Measurements from ENCODE around the gene LGALS7B. TPM values are rescaled to one million over a fixed set of nuclear protein-coding genes. Genes with fewer than 3 reads are reported as not detected.
"Not testable (repeated sequence)": the region's sequence is repeated elsewhere in the genome, so short reads cannot be mapped to it uniquely, and the experiment has no call there.

Gene LGALS7B
- total RNA-seq, 4 donors from 2014 or later: 2.1 to 58.4 (median 9.8) TPM; not detected in 1

DNA sequence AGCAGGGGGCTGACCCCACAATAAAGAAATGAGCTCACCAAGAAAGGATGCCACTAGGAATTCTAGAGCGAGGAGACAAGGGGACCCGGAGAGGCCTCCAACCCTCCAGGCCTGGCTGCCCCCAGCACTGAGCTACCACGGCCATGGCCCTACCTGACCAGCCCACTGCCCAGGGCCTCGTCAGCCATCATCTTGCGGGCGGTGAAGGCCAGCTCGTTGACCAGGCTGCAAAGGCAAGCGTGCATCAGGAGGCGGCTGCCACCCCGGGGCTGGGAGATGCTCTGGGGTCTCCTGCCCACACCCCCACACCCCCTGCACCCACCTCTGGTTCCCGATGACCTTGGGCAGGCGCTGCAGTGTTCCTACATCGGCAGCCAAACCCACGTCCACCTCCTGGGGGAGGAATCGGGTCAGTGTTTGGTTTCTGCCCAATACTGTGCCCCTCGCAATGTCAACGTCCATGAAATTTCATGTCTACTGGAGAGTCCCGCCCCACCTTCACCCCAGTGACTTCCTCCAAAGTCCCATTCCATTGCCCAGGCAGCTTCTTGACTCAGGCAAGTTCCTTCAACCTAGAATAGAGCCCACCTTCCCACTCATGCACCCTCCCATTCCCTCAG, 27.2 kb downstream of the LGALS7B start:
- no peak for ATAC-seq
- H3K4me3 ChIP-seq: no peak overlapping the region
- H3K36me3 ChIP-seq: peaks cover 0 to 67% of the 10 kb centered on the region in 2 donors
- no peaks in the 10 kb centered on the region for H3K9me3 ChIP-seq
- no peak overlapping the region for H3K27ac ChIP-seq
- H3K27me3 ChIP-seq: no peaks in the 10 kb centered on the region
- 88 to 94% methylated on average over 3 to 8 of the region's 18 CpGs for WGBS, 2 donors (ENCODE audit: low coverage in 1 of 2)
- H3K4me1 ChIP-seq: peaks cover 0 to 5% (median 0%) of the 10 kb centered on the region in 3 donors
- no peak for TF ChIP-seq POLR2AphosphoS5 (IDR thresholded peaks at IDR 0.05)
- no peak for TF ChIP-seq EP300 (IDR thresholded peaks at IDR 0.05)
- TF ChIP-seq, protein P1, sequence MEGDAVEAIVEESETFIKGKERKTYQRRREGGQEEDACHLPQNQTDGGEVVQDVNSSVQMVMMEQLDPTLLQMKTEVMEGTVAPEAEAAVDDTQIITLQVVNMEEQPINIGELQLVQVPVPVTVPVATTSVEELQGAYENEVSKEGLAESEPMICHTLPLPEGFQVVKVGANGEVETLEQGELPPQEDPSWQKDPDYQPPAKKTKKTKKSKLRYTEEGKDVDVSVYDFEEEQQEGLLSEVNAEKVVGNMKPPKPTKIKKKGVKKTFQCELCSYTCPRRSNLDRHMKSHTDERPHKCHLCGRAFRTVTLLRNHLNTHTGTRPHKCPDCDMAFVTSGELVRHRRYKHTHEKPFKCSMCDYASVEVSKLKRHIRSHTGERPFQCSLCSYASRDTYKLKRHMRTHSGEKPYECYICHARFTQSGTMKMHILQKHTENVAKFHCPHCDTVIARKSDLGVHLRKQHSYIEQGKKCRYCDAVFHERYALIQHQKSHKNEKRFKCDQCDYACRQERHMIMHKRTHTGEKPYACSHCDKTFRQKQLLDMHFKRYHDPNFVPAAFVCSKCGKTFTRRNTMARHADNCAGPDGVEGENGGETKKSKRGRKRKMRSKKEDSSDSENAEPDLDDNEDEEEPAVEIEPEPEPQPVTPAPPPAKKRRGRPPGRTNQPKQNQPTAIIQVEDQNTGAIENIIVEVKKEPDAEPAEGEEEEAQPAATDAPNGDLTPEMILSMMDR (IDR thresholded peaks at IDR 0.05): no peak
- no peak for TF ChIP-seq POLR2A (IDR thresholded peaks at IDR 0.05)

DNA sequence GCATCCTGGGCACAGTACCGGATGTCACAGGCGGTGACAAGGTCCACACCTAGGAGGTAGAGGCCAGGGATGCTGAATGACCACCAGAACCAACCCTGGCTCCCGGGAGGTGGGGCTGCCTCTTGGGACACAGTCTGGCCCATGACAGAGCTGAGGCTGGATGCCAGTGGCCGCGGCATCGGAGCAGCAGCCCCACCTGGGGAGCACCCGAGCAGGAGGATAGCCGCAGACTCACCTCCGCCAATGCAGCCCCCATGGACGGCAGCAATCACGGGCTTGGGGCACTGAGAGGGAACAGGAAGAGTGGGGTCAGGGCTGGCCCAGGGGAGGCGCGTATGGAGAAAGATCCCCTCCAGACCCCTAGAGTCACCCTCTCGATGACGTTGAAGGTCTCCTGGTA, 28.1 kb downstream of the LGALS7B start:
- no peak for ATAC-seq
- Histone ChIP-seq H3K27me3 (no peaks in the 10 kb centered on the region), H3K9me3 (no peaks in the 10 kb centered on the region), H3K36me3 (peaks cover 0 to 75% of the 10 kb centered on the region in 2 donors), H3K27ac (no peak overlapping the region), H3K4me1 (peaks cover 0 to 5% (median 0%) of the 10 kb centered on the region in 3 donors), H3K4me3 (no peak overlapping the region)
- WGBS, 2 donors (ENCODE audit: low coverage in 1 of 2): no CpG with 5 or more reads among the region's 15 CpGs
- no peak for TF ChIP-seq POLR2AphosphoS5 (IDR thresholded peaks at IDR 0.05)
- TF ChIP-seq, protein P1 (IDR thresholded peaks at IDR 0.05): no peak
- no peak for TF ChIP-seq EP300 (IDR thresholded peaks at IDR 0.05)
- no peak for TF ChIP-seq POLR2A (IDR thresholded peaks at IDR 0.05)

DNA sequence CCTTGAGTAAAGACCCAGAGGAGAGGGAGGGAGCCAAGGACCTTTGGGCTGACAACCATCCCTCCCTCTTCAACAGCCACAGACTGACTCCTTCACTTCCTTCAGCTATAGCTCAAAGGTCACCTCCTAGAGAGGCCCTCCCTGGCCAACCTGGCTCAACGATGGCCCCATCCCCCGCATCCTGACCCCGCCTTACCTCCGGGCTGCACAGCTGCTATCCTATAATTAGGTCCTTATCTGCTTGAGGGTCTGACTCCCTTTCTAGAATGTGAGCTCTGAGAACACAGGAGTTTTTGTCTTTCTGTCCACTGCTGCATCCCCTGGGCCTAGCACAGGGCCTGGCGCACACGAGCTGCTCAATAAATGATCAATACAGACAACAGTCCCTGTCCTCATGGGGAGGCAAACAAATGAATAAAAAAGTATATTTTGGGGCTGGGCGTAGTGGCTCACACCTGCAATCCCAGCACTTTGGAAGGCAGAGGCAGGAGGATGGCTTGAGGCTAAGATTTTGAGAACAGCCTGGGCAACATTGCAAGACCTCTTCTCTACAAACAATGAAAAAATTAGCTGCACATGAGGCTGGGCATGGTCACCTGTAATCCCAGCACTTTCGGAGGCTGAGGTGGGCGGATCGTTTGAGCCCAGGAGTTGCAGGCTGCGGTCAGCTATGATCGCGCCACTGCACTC, 30.4 kb downstream of the LGALS7B start:
- ATAC-seq: no peak
- Histone ChIP-seq H3K36me3 (peaks cover 0 to 88% of the 10 kb centered on the region in 2 donors), H3K27me3 (no peaks in the 10 kb centered on the region), H3K27ac (no peak overlapping the region), H3K4me1 (peaks cover 0 to 5% (median 0%) of the 10 kb centered on the region in 3 donors), H3K9me3 (no peaks in the 10 kb centered on the region), H3K4me3 (no peak overlapping the region)
- WGBS, 2 donors (ENCODE audit: low coverage in 1 of 2): 81 to 89% methylated on average over 7 to 11 of the region's 13 CpGs
- TF ChIP-seq POLR2AphosphoS5 (IDR thresholded peaks at IDR 0.05) (no peak), EP300 (IDR thresholded peaks at IDR 0.05) (no peak), POLR2A (IDR thresholded peaks at IDR 0.05) (no peak)
- TF ChIP-seq, protein P1 (IDR thresholded peaks at IDR 0.05): no peak

DNA sequence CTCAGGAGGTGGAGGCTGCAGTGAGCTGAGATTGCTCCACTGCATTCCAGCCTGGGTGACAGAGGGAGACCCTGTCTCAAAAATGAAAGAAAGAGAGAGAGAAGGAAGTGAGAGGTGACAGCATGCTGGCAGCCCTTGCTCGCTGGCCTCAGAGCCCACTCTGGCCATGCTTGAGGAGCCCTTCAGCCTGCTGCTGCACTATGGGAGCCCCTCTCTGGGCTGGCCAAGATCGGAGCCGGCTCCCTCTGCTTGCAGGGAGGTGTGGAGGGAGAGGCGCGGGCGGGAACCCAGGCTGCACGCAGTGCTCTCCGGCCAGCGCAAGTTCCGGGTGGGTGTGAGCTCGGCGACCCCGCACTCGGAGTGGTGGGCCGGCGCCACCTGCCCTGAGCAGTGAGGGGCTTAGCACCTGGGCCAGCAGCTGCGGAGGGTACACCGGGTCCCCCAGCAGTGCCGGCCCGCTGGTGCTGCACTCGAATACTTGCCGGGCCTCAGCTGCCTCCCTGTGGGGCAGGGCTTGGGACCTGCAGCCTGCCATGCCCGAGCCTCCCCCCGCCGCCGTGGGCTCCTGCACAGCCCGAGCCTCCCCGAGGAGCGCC, 32.3 kb downstream of the LGALS7B start:
- not testable (repeated sequence) for H3K9me3 ChIP-seq, H3K27me3 ChIP-seq, H3K4me3 ChIP-seq, ATAC-seq, H3K27ac ChIP-seq
- H3K36me3 ChIP-seq: peaks cover 0 to 83% of the 10 kb centered on the region in 2 donors
- WGBS, 2 donors (ENCODE audit: low coverage in 1 of 2): 89% methylated on average over 3 of the region's 29 CpGs; no CpG with 5 or more reads in 1 of the 2 donors
- peaks cover 0 to 12% (median 0%) of the 10 kb centered on the region in 3 donors for H3K4me1 ChIP-seq

DNA sequence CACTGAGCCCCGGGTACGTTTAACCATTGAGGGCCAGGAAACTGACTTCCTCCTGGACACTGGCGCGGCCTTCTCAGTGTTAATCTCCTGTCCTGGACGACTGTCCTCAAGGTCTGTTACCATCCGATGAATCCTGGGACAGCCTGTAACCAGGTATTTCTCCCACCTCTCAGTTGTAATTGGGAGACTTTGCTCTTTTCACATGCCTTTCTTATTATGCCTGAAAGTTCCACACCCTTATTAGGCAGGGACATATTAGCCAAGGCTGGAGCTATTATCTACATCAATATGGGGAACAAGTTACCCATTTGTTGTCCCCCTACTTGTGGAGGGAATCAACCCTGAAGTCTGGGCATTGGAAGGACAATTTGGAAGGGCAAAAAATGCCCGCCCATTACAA, 36.9 kb downstream of the LGALS7B start:
- not testable (repeated sequence) for H3K9me3 ChIP-seq, H3K27ac ChIP-seq, H3K27me3 ChIP-seq, H3K4me3 ChIP-seq, ATAC-seq
- peaks cover 0 to 85% of the 10 kb centered on the region in 2 donors for H3K36me3 ChIP-seq
- 84% methylated on average over 6 of the region's 7 CpGs; no CpG with 5 or more reads in 1 of the 2 donors for WGBS, 2 donors (ENCODE audit: low coverage in 1 of 2)
- peaks cover 0 to 47% (median 8%) of the 10 kb centered on the region in 3 donors for H3K4me1 ChIP-seq
